NCI-H1105 (cell line): ENCODE measurements around the gene TMEM132D.

ENCODE experiments used
- DNase-seq: peaks from one replicate; lab custom pipeline; 2025; lab: John Stamatoyannopoulos, UW

TMEM132D gene

GRCh38 chr12:129440278-129440677, 463.5 kb downstream of the TMEM132D start:
- DNase-seq = no peak

GRCh38 chr12:129434790-129435189, 469.0 kb downstream of the TMEM132D start:
- no peak for DNase-seq

- DNase-seq = no peak
Observed at GRCh38 chr12:129428240-129428936, 475.4 kb downstream of the TMEM132D start.

GRCh38 chr12:129423041-129423580, 480.7 kb downstream of the TMEM132D start:
- DNase-seq = no peak

- DNase-seq = no peak
Observed at GRCh38 chr12:129413295-129413694, 490.5 kb downstream of the TMEM132D start.

- DNase-seq = no peak
Observed at GRCh38 chr12:129409281-129409680, 494.5 kb downstream of the TMEM132D start.

GRCh38 chr12:129404556-129404955, 499.3 kb downstream of the TMEM132D start:
- DNase-seq = no peak

GRCh38 chr12:129401572-129401971, 502.3 kb downstream of the TMEM132D start:
- no peak for DNase-seq

GRCh38 chr12:129394177-129394825, 509.5 kb downstream of the TMEM132D start:
- DNase-seq = no peak

GRCh38 chr12:129393357-129393937, 510.4 kb downstream of the TMEM132D start:
- DNase-seq = no peak

- DNase-seq = no peak
Observed at GRCh38 chr12:129385637-129385990, 518.2 kb downstream of the TMEM132D start.

- DNase-seq = no peak
Observed at GRCh38 chr12:129383956-129384355, 519.9 kb downstream of the TMEM132D start.

GRCh38 chr12:129381715-129382114, 522.1 kb downstream of the TMEM132D start:
- DNase-seq = no peak

- DNase-seq = no peak
Observed at GRCh38 chr12:129379076-129379804, 524.6 kb downstream of the TMEM132D start.

- DNase-seq = no peak
Observed at GRCh38 chr12:129378496-129378895, 525.3 kb downstream of the TMEM132D start.

- DNase-seq = no peak
Observed at GRCh38 chr12:129373746-129374145, 530.1 kb downstream of the TMEM132D start.

GRCh38 chr12:129372876-129373275, 530.9 kb downstream of the TMEM132D start:
- DNase-seq = no peak

- DNase-seq = no peak
Observed at GRCh38 chr12:129372348-129372747, 531.5 kb downstream of the TMEM132D start.

- DNase-seq = no peak
Observed at GRCh38 chr12:129371268-129371667, 532.6 kb downstream of the TMEM132D start.

GRCh38 chr12:129366656-129367055, 537.2 kb downstream of the TMEM132D start:
- DNase-seq = no peak

- no peak for DNase-seq
Observed at GRCh38 chr12:129363041-129363440, 540.8 kb downstream of the TMEM132D start.

- DNase-seq = no peak
Observed at GRCh38 chr12:129357233-129357632, 546.6 kb downstream of the TMEM132D start.
